Colonic mucosa (tissue), 4 donors: Measurements from ENCODE around the gene HPS4. TPM values are rescaled to one million over a fixed set of nuclear protein-coding genes. Genes with fewer than 3 reads are reported as not detected.

ENCODE experiments used
- DNase-seq: peaks from one replicate; pipeline ENCODE4 v3.0.0-alpha.2; 2020
- H3K27ac ChIP-seq: fragments of 200-600 bp; one replicate; pipeline ENCODE4 v1.8.0; 2021
- H3K27me3 ChIP-seq: fragments of 200-600 bp; one replicate; pipeline ENCODE4 v1.8.0; 2021
- H3K36me3 ChIP-seq: fragments of 200-600 bp; one replicate; pipeline ENCODE4 v1.8.0; 2021
- H3K4me1 ChIP-seq: fragments of 200-600 bp; one replicate; pipeline ENCODE4 v1.8.0; 2021; ENCODE audit warnings: mild to moderate bottlenecking
- H3K4me3 ChIP-seq: fragments of 200-600 bp; one replicate; pipeline ENCODE4 v1.8.0; 2021
- H3K9ac ChIP-seq, 2 donors: one replicate each; pipeline ENCODE4 v1.7.0; 2013; ENCODE audit warnings: control low read depth in 2 of 2, low read depth in 2 of 2, low read length in 2 of 2
- H3K9me3 ChIP-seq: fragments of 200-600 bp; one replicate; pipeline ENCODE4 v1.8.0; 2021
- intact Hi-C: fragments of 100-400 bp; cut with DNase I; formaldehyde crosslinking; loops from one replicate; pipeline ENCODE4 v1.14.1; 2022
- total RNA-seq, 2 donors: library from RNA; stranded (reverse); fragmentation: NEBNext Ultra II Directional in 1 of 2; extraction: Animal tissue kit (Norgen Biotek cat#: 25700) in 1 of 2; gene quantifications; one replicate each; pipeline ENCODE4 v1.2.1, GENCODE V29; 2021
- TF ChIP-seq, protein P1 (sequence below): fragments of 200-600 bp; IDR thresholded peaks from one replicate; pipeline ENCODE4 v1.8.0; 2022; ENCODE audit warnings: antibody characterized with exemption, mild to moderate bottlenecking
- donor health status: healthy.
- donor health status: DM: no; HTN: no; CAD: no.
- donor health status: DM: no; HTN: no; CAD: no.

HPS4 gene
- total RNA-seq, 2 donors from 2014 or later: 23.8 to 26.3 TPM

DNA sequence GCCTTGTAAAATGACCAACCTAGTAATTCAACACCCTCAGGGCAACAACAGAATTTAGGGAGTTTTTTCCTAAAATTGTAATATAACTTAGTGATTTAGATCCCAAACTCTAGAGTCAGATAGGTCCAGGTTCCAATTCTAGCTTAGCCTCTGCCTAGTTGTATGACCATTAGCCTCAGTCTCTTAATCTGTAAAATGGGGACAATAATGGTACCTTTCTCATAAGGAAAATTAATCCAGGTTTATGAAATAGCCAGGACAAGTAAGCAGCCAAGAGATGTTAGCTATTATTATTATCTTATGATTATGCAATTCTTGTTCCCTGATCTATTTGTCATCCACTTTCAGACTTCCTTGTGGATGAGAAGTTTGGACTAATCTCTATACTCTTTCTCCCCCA lies 24.6 kb upstream of the HPS4 start:
- H3K27ac ChIP-seq: no peak overlapping the region
- TF ChIP-seq, protein P1, sequence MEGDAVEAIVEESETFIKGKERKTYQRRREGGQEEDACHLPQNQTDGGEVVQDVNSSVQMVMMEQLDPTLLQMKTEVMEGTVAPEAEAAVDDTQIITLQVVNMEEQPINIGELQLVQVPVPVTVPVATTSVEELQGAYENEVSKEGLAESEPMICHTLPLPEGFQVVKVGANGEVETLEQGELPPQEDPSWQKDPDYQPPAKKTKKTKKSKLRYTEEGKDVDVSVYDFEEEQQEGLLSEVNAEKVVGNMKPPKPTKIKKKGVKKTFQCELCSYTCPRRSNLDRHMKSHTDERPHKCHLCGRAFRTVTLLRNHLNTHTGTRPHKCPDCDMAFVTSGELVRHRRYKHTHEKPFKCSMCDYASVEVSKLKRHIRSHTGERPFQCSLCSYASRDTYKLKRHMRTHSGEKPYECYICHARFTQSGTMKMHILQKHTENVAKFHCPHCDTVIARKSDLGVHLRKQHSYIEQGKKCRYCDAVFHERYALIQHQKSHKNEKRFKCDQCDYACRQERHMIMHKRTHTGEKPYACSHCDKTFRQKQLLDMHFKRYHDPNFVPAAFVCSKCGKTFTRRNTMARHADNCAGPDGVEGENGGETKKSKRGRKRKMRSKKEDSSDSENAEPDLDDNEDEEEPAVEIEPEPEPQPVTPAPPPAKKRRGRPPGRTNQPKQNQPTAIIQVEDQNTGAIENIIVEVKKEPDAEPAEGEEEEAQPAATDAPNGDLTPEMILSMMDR: no peak
- DNase-seq: no peak
- H3K27me3 ChIP-seq: no peaks in the 10 kb centered on the region
- intact Hi-C loops: no loop called here
- H3K9me3 ChIP-seq: no peaks in the 10 kb centered on the region
- no peak overlapping the region for H3K4me3 ChIP-seq
- H3K9ac ChIP-seq: no peak overlapping the region
- peaks cover 7% of the 10 kb centered on the region for H3K4me1 ChIP-seq
- H3K36me3 ChIP-seq: peaks cover 17% of the 10 kb centered on the region

DNA sequence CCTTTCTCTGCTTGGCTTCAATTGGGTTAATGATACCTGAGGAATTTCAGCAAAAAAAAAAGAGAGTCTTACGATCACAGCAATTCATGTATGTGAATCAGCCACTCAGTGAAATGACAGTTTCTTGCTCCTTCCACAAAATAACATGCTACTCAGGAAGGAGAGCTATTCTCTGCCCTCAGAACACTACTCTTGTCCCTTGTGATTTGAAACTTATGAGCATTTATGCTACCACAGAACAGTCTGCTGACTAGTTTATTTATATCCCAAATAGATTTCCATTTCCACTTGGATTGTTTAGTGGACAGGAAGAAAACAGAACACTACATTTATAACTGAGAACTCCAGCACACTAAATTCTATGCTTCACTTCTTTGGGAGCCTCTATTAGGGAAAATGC lies 20.2 kb upstream of the HPS4 start:
- Histone ChIP-seq H3K4me1 (no peaks in the 10 kb centered on the region), H3K27me3 (no peaks in the 10 kb centered on the region), H3K36me3 (peaks cover 28% of the 10 kb centered on the region), H3K27ac (no peak overlapping the region), H3K9ac (no peak overlapping the region), H3K4me3 (no peak overlapping the region), H3K9me3 (no peaks in the 10 kb centered on the region)
- TF ChIP-seq, protein P1: no peak
- intact Hi-C loops: no loop called here
- DNase-seq: no peak

DNA sequence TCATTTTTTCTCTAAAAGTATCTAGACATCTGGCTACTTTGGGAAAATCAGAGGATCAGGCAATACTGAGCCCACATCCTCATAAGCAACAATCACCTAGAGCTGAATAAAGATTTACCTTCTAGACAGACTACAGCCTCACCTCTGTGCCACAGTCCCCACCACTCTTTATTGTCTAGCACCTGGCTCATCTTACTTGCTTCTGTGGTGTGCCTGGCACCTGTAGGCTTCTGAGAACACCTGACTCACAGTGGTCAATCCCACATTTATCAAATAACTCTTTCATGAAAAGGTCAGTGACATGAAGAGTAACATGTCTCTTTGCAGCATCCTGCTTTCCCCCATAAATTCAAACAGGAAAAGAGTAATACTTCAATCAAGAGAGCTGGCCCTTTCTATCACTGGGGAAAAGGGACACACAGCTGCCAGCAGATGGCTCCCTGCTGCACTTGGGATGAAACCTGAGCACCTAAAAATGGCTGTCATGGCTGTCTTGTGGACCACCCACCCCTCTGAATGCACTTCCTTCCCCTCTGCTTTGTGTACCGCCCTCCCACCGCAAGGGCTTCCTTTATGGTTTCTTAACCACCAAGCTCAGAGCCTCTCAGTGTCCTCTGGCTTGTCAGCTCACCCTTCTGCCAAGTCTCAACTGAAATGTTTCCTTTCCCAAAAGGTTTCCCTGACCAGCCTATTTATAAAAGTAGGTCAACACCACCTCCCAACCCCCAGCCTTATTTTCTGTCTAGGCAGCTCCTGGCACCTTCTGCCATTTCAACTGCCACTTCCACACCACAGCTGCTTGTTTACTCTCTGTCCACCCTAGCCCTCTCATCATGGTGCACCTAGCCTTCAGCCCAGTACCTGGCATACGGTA lies 19.3 kb upstream of the HPS4 start:
- DNase-seq: peak; percentile 33
- H3K9me3 ChIP-seq: no peaks in the 10 kb centered on the region
- H3K4me3 ChIP-seq: no peak overlapping the region
- no peak overlapping the region for H3K27ac ChIP-seq
- no peaks in the 10 kb centered on the region for H3K27me3 ChIP-seq
- TF ChIP-seq, protein P1: no peak
- H3K9ac ChIP-seq: no peak overlapping the region
- peaks cover 36% of the 10 kb centered on the region for H3K36me3 ChIP-seq
- intact Hi-C loops: no loop called here
- no peaks in the 10 kb centered on the region for H3K4me1 ChIP-seq

DNA sequence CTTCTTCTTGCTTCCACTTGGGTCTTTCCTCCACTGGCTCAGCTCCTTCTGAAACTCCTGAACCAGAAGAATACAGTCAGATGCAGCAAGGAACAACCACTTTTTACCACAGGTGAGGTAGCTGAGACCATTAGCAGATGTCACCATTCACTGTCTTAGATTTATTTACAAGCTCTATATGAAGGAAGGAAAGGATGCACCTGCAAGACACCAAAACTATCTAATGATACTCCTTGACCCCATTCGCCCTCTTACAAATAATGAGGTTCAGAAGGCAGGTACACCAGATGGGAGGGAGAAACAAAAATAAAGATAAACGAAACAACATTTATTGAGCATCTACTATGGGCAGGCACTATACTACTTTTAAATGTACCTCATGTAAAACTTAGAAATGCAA lies 18.4 kb upstream of the HPS4 start:
- no peaks in the 10 kb centered on the region for H3K9me3 ChIP-seq
- H3K9ac ChIP-seq: no peak overlapping the region
- no peaks in the 10 kb centered on the region for H3K27me3 ChIP-seq
- intact Hi-C loops: no loop called here
- H3K36me3 ChIP-seq: peaks cover 36% of the 10 kb centered on the region
- no peak overlapping the region for H3K4me3 ChIP-seq
- H3K27ac ChIP-seq: no peak overlapping the region
- TF ChIP-seq, protein P1: no peak
- H3K4me1 ChIP-seq: no peaks in the 10 kb centered on the region
- DNase-seq: no peak

DNA sequence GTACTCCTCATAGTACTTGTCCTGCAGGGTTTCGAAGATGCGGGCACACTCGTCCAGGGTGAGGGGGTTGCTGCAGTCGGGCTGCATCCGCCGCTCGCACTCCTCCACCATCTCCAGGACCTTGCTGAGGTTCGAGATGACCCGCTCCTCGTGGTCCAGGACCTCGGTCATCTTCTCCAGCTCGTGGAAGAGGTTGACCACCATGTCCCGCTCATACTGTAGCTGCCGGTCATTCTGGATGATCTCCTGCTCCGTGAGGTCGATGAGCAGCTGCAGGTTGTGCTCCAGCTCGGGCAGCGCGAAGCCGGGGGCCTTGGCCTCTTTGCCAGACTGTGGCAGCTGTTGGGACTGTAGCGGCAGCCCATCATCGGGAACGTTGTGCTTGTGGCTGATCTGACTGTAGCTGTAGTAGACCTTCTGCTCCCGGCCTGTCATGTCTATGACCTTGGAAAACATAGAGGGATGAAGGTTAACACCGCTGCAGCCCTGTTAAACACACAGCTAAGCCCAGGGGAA lies 15.7 kb upstream of the HPS4 start:
- no peak overlapping the region for H3K27ac ChIP-seq
- H3K36me3 ChIP-seq: peaks cover 23% of the 10 kb centered on the region
- no peaks in the 10 kb centered on the region for H3K9me3 ChIP-seq
- H3K4me1 ChIP-seq: no peaks in the 10 kb centered on the region
- no peaks in the 10 kb centered on the region for H3K27me3 ChIP-seq
- DNase-seq: no peak
- no peak overlapping the region for H3K9ac ChIP-seq
- H3K4me3 ChIP-seq: no peak overlapping the region
- TF ChIP-seq, protein P1: no peak
- intact Hi-C loops: no loop called here
